Measurements from ENCODE around the gene PARP9. TPM values are rescaled to one million over a fixed set of nuclear protein-coding genes. Genes with fewer than 3 reads are reported as not detected.

The PARP9 gene
- total and polyA plus RNA-seq, 2 of the 4 experiments (the other 2 are of a cell fraction): 6.7 to 7.7 TPM

- ChIA-PET CTCF (no interaction called here), POLR2A (ENCODE audit: unreplicated experiment) (no interaction called here)
- no peaks in the 10 kb centered on the region for H3K9me3 ChIP-seq (ENCODE audit: control insufficient read depth, insufficient read depth, low read length)
- ATAC-seq (ENCODE audit: low read depth) (no peak), DNase-seq (no peak)
- no peak overlapping the region for H2AFZ ChIP-seq (replicated peaks; ENCODE audit: low read length, poor library complexity)
- H2BK120ac ChIP-seq (ENCODE audit: low read depth, low read length): no peak overlapping the region
- BruUV-seq (replicated peaks): no TSS peak
- H4K8ac ChIP-seq (ENCODE audit: low read depth in 2 of 2, low read length in 2 of 2): no peak overlapping the region
- H2BK5ac ChIP-seq (ENCODE audit: low read depth, low read length, poor library complexity, severe bottlenecking): no peak overlapping the region
- H4K20me1 ChIP-seq (ENCODE audit: insufficient read depth, low read length): no peaks in the 10 kb centered on the region
- H3K56ac ChIP-seq (ENCODE audit: extremely low read depth, insufficient read depth, low read length): no peak overlapping the region
- H3K27me3 ChIP-seq (ENCODE audit: control insufficient read depth, insufficient read depth, low read length): no peaks in the 10 kb centered on the region
- no peak overlapping the region for H2BK15ac ChIP-seq (ENCODE audit: low read depth, low read length)
- intact Hi-C loops (cut with micrococcal nuclease) (no loop called here), in situ Hi-C loops (cut with MboI; ENCODE audit: low sequenced_read_pairs) (no loop called here), dilution Hi-C loops (cut with HindIII; ENCODE audit: low sequenced_read_pairs, unreplicated experiment) (no loop called here)
- no peak overlapping the region for H3K4ac ChIP-seq (ENCODE audit: low read depth, low read length)
- no peak overlapping the region for H2AK9ac ChIP-seq (replicated peaks; ENCODE audit: low read depth, low read length, poor library complexity)
- H3K9me1 ChIP-seq (ENCODE audit: insufficient read depth, low read length): peaks cover 7% of the 10 kb centered on the region; the same call in 1 of the 2 replicates
- H3K4me1 ChIP-seq (ENCODE audit: control insufficient read depth, insufficient read depth, low read length): no peaks in the 10 kb centered on the region
- no peak overlapping the region for H3K23ac ChIP-seq (ENCODE audit: low read depth, low read length)
- H4K91ac ChIP-seq (ENCODE audit: insufficient read depth, low read depth, low read length): no peak overlapping the region
- H3K4me3 ChIP-seq (ENCODE audit: insufficient read depth, low read depth, low read length): no peak overlapping the region
- no peak overlapping the region for H4K5ac ChIP-seq (ENCODE audit: low read depth, low read length)
- no peak overlapping the region for H2AK5ac ChIP-seq (ENCODE audit: low read depth, low read length)
- no peak overlapping the region for H3K14ac ChIP-seq (replicated peaks; ENCODE audit: low read depth, low read length)
- H3K18ac ChIP-seq (ENCODE audit: low read depth, low read length): no peak overlapping the region
- no peak overlapping the region for H3K9ac ChIP-seq (ENCODE audit: low read depth, low read length)
- TF ChIP-seq, protein P1, sequence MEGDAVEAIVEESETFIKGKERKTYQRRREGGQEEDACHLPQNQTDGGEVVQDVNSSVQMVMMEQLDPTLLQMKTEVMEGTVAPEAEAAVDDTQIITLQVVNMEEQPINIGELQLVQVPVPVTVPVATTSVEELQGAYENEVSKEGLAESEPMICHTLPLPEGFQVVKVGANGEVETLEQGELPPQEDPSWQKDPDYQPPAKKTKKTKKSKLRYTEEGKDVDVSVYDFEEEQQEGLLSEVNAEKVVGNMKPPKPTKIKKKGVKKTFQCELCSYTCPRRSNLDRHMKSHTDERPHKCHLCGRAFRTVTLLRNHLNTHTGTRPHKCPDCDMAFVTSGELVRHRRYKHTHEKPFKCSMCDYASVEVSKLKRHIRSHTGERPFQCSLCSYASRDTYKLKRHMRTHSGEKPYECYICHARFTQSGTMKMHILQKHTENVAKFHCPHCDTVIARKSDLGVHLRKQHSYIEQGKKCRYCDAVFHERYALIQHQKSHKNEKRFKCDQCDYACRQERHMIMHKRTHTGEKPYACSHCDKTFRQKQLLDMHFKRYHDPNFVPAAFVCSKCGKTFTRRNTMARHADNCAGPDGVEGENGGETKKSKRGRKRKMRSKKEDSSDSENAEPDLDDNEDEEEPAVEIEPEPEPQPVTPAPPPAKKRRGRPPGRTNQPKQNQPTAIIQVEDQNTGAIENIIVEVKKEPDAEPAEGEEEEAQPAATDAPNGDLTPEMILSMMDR (conservative IDR thresholded peaks at IDR 0.05; ENCODE audit: low read depth, low read length): no peak
- TF ChIP-seq NFE2L2 (IDR thresholded peaks at IDR 0.05; ENCODE audit: low read depth, low read length) (no peak), MAZ (IDR thresholded peaks at IDR 0.05; ENCODE audit: borderline replicate concordance, low read depth, low read length) (no peak), SMC3 (IDR thresholded peaks at IDR 0.05; ENCODE audit: low read depth, low read length) (no peak), FOS (IDR thresholded peaks at IDR 0.05; ENCODE audit: low read depth, low read length) (no peak), POLR2A (IDR thresholded peaks at IDR 0.05; ENCODE audit: low read depth, low read length) (no peak)
- WGBS, 2 experiments (ENCODE audit: extremely low coverage in 2 of 2, insufficient read length in 1 of 2): 94% methylated on average over 4 of the region's 11 CpGs; no CpG with 5 or more reads in 1 of the 2 experiments
- peaks cover 3% of the 10 kb centered on the region; the same call in 1 of the 2 replicates for H3K36me3 ChIP-seq (ENCODE audit: control insufficient read depth, insufficient read depth, low read length)
- H3K4me2 ChIP-seq (ENCODE audit: low read depth, low read length): no peak overlapping the region
- H2BK20ac ChIP-seq (ENCODE audit: low read depth, low read length): no peak overlapping the region
- no peak overlapping the region for H3K27ac ChIP-seq (ENCODE audit: insufficient read depth, low read length)
- H3K79me1 ChIP-seq (ENCODE audit: low read depth in 1 of 2, low read length in 2 of 2): no peaks in the 10 kb centered on the region
Observed at GRCh38 chr3:122523317-122523716, 40.8 kb downstream of the PARP9 start.

Measured in IMR-90 (cell line).